Ovary (tissue), 3 donors: Measurements from ENCODE around the gene ARHGAP1.

ENCODE experiments used
- CTCF ChIP-seq, 3 donors: fragments of 450-650 bp in 2 of 3; fragments of 200-600 bp in 1 of 3; IDR thresholded peaks; one replicate each; pipeline versions ENCODE4 v1.5.1 to v1.8.0; 2016 to 2022; ENCODE audit warnings: antibody characterized with exemption in 3 of 3, mild to moderate bottlenecking in 1 of 3
- EP300 ChIP-seq: sonication (generic); formaldehyde crosslinking; IDR thresholded peaks from one replicate; pipeline ENCODE4 v1.6.1; 2017; ENCODE audit warnings: antibody characterized with exemption
- POLR2A ChIP-seq: fragments of 450-650 bp; IDR thresholded peaks from one replicate; pipeline ENCODE4 v1.6.1; 2017; ENCODE audit warnings: antibody characterized with exemption, mild to moderate bottlenecking, moderate library complexity
- donor health status: DM: no; HTN: no; CAD: no.

GRCh38 chr11:46643531-46643930 lies 56.9 kb downstream of the ARHGAP1 start:
- no peak for TF ChIP-seq CTCF (IDR thresholded peaks at IDR 0.05)
- no peak for TF ChIP-seq POLR2A
- TF ChIP-seq EP300, result no peak
